Common myeloid progenitor, CD34-positive (primary cell): ENCODE measurements around the gene MEF2C.
"Not testable (repeated sequence)": the region's sequence is repeated elsewhere in the genome, so short reads cannot be mapped to it uniquely, and the experiment has no call there.

Experiments used
- CTCF ChIA-PET: fragments of 350-600 bp; sonication (Branson Sonifier 250); formaldehyde crosslinking; loops from one replicate; lab custom pipeline; 2021; ENCODE audit warnings: antibody characterized with exemption; lab: Charles Lee
- POLR2A ChIA-PET: fragments of 350-600 bp; sonication (Branson Sonifier 250); formaldehyde crosslinking; loops from one replicate; lab custom pipeline; 2021; ENCODE audit warnings: antibody characterized with exemption; lab: Charles Lee
- DNase-seq, 3 donors: peaks; one replicate each; pipeline versions ENCODE4 v3.0.0 to v3.0.0-alpha.2; 2013
- H3K27ac ChIP-seq, 2 experiments: 1 replicate in 1 of 2; 2 replicates in 1 of 2; pipeline ENCODE4 v1.7.0; 2013; ENCODE audit warnings: inconsistent platforms in 2 of 2, low read length in 2 of 2, mild to moderate bottlenecking in 2 of 2, low read depth in 1 of 2, moderate library complexity in 1 of 2; ENCODE audit not compliant: severe bottlenecking in 2 of 2, insufficient read depth in 1 of 2, poor library complexity in 1 of 2
- H3K27me3 ChIP-seq, 5 experiments: replicated peaks in 2 of 5; 1 replicate in 3 of 5; 2 replicates in 2 of 5; pipeline versions ENCODE4 v1.6.1 to v1.7.0; 2013; ENCODE audit warnings: low read length in 4 of 5, mild to moderate bottlenecking in 2 of 5, moderate library complexity in 2 of 5, inconsistent platforms in 1 of 5; ENCODE audit not compliant: insufficient read depth in 5 of 5, control insufficient read depth in 4 of 5
- H3K36me3 ChIP-seq, 4 experiments: 1 replicate in 2 of 4; 2 replicates in 2 of 4; pipeline versions ENCODE4 v1.6.1 to v1.7.0; 2013; ENCODE audit warnings: low read length in 3 of 4, control low read depth in 1 of 4, mild to moderate bottlenecking in 1 of 4; ENCODE audit not compliant: control insufficient read depth in 4 of 4, insufficient read depth in 4 of 4
- H3K4me1 ChIP-seq, 4 experiments: 1 replicate in 3 of 4; 2 replicates in 1 of 4; pipeline versions ENCODE4 v1.6.1 to v1.7.1; 2013; ENCODE audit warnings: low read length in 3 of 4, mild to moderate bottlenecking in 3 of 4, control low read depth in 1 of 4, inconsistent platforms in 1 of 4, moderate library complexity in 1 of 4; ENCODE audit not compliant: control insufficient read depth in 4 of 4, insufficient read depth in 4 of 4; ENCODE audit errors: control extremely low read depth in 1 of 4
- H3K4me3 ChIP-seq, 7 experiments: 1 replicate in 4 of 7; 2 replicates in 3 of 7; pipeline versions ENCODE4 v1.5.1 to v1.7.0; 2013; ENCODE audit warnings: mild to moderate bottlenecking in 7 of 7, low read length in 6 of 7, moderate library complexity in 6 of 7, inconsistent platforms in 2 of 7, low read depth in 2 of 7, control low read depth in 1 of 7; ENCODE audit not compliant: insufficient read depth in 4 of 7, control insufficient read depth in 1 of 7; ENCODE audit errors: extremely low read depth in 1 of 7
- H3K9me3 ChIP-seq, 5 experiments: 1 replicate in 4 of 5; 2 replicates in 1 of 5; pipeline versions ENCODE4 v1.6.1 to v1.7.1; 2013; ENCODE audit warnings: low read length in 4 of 5, mild to moderate bottlenecking in 2 of 5, inconsistent platforms in 1 of 5, low read depth in 1 of 5, moderate library complexity in 1 of 5; ENCODE audit not compliant: control insufficient read depth in 4 of 5, insufficient read depth in 2 of 5; ENCODE audit errors: control extremely low read depth in 1 of 5
- WGBS: methylation state at CpG from one replicate; pipeline ENCODE4 v1.1.5; 2013; ENCODE audit not compliant: insufficient coverage; 5-methylcytosine and 5-hydroxymethylcytosine counted together

The MEF2C gene

DNA sequence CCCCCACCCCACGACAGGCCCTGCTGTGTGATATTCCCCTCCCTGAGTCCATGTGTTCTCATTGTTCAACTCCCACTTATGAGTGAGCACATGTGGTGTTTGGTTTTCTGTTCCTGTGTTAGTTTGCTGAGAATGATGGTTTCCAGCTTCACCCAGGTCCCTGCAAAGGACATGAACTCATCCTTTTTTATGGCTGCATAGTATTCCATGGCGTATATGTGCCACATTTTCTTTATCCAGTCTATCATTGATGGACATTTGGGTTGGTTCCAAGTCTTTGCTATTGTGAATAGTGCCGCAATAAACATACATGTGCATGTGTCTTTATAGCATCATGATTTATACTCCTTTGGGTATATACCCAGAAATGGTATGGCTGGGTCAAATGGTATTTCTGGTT is 89.2 kb downstream of the MEF2C start:
- peaks cover 6 to 18% (median 11%) of the 10 kb centered on the region in 4 experiments for H3K36me3 ChIP-seq
- POLR2A ChIA-PET, H3K27ac ChIP-seq, H3K4me1 ChIP-seq, DNase-seq, H3K27me3 ChIP-seq, H3K9me3 ChIP-seq, H3K4me3 ChIP-seq: not testable (repeated sequence)
- CTCF ChIA-PET = interaction anchor here (1.3 kb wide), 1 partner anchor 14 kb away, joined by 3 read pairs; no protein-coding TSS in a partner anchor
- WGBS = no CpG with 5 or more reads among the region's 3 CpGs

DNA sequence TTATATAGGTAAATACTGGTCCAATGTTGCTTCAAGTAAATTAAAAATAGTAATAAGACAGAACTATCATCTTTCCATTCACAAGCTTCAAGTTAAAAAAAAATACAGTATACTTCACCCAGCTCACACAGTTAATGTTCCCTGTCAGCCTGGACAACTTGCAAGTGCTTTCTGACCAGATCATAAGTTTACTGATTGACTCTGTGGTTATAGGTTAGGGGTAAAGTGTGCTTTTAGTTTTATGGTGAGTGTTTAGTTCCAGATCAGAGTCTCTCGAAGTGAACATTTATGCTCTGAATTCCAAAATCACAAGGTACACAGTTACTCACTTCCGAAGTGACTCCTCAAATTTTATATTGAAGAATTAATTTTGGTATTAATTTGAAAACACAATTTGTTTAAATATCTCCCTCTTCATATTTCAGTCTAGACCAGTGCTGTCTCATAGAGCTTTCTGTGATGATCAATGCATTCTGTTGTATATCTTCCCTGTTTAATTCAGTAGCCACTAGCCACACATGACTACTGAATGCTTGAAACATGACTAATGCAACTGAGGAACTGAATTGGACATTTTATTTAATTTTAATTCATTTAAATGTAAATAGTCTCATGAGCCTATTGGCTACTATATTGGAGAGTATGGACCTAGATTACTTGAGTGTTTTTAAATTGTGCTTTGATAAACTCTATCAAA is 90.7 kb downstream of the MEF2C start:
- POLR2A ChIA-PET = no interaction called here
- CTCF ChIA-PET = no interaction called here
- Histone ChIP-seq H3K36me3 (peaks cover 2 to 19% (median 9%) of the 10 kb centered on the region in 4 experiments), H3K27ac (no peak overlapping the region), H3K27me3 (no peaks in the 10 kb centered on the region), H3K4me3 (no peak overlapping the region), H3K4me1 (peaks cover 0 to 3% (median 0%) of the 10 kb centered on the region in 4 experiments), H3K9me3 (no peaks in the 10 kb centered on the region)
- DNase-seq = no peak
- WGBS = no CpG with 5 or more reads among the region's 2 CpGs

DNA sequence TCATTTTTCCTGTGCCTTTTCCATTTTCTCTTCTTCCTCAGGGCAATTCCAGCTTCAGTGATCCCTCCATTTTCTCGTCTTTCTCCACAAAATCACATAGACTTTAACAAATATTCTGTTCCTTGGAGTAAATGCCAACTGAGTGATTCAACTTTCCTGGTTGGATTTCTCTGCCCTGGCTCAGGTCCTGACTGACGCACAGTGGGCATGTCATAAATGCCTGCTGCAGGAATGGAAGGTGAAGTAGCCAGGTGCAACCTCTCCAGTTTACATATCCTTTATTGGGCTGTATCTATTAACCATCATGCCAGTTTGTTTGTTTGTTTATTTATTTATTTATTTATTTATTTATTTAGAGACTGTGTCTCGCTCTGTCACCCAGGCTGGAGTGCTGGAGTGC is 95.1 kb downstream of the MEF2C start:
- Histone ChIP-seq H3K9me3 (no peaks in the 10 kb centered on the region), H3K27me3 (no peaks in the 10 kb centered on the region), H3K4me1 (peaks cover 6 to 37% (median 17%) of the 10 kb centered on the region in 4 experiments), H3K27ac (no peak overlapping the region), H3K4me3 (no peak overlapping the region), H3K36me3 (peaks cover 2 to 14% (median 7%) of the 10 kb centered on the region in 4 experiments)
- no peak for DNase-seq
- POLR2A ChIA-PET = no interaction called here
- WGBS = 100% methylated on average over 2 of the region's 3 CpGs
- CTCF ChIA-PET = interaction anchor here (0.7 kb wide), 1 partner anchor 24 kb away, joined by 3 read pairs; no protein-coding TSS in a partner anchor

DNA sequence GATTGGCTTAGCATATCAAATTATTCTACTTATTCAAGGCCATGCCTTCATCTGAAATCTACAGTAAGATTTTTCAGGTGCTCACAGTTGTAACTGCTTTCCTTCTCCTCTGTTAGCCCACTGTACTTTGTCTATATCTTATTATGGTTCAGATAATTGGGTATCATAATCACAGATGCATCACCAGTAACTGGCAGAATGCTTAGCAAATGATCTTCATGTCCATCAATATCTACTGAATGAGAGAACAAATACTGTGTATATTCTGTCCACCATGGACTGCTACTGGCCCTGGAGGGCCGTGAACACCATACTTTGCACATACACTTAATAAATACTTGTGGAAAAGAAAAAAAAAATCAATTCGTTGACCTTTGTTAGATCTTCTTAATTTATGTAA is 96.2 kb downstream of the MEF2C start:
- Histone ChIP-seq H3K36me3 (peaks cover 2 to 16% (median 7%) of the 10 kb centered on the region in 4 experiments), H3K4me3 (no peak overlapping the region), H3K4me1 (peaks cover 14 to 47% (median 22%) of the 10 kb centered on the region in 4 experiments), H3K27ac (peak overlapping the region in 1 of 2 experiments; percentile 90), H3K27me3 (no peaks in the 10 kb centered on the region), H3K9me3 (no peaks in the 10 kb centered on the region)
- POLR2A ChIA-PET = no interaction called here
- CTCF ChIA-PET = interaction anchor here (0.6 to 1.8 kb wide), 4 partner anchors 10 to 58 kb away, joined by 3 to 5 read pairs (median 3); no protein-coding TSS in a partner anchor
- DNase-seq = no peak
- WGBS = no CpG with 5 or more reads among the region's 2 CpGs

DNA sequence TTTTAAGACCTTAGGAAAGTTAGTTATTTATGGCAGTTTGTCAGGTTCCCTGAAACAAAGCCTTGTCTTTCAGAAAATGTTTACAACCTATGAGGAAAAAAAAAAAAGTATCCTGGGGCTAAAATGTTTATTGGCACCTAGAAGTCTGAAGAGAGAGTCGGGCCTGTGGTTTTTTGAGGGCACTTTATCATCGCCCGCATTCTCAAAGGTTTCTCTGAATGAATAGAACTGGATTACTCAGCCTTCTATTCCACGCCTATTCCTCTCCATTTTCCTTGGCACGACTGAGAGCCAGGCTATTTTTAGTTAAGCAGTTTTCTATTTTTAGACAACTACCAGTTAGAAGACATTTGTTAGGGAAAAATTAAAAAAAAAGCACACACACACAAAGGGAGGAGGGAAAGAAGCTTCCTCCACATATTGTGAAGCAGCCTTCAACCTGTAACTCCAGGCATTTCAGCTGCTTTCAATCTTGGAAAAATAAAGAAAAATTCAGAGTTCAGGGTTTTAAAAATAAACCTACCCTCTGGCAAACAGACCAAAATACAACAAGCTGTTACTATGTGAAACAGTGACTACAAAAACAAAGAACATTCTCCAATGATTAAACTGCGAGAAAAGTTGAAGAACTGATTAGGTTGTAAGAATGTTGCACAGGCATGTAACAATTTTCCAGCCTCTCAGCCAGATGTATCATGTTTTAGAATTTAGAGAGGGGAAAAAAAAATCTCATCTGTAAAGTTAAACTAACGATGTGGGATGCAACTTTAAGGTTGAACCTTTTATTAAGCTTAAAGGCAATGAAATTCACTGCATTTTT is 97.0 kb downstream of the MEF2C start:
- POLR2A ChIA-PET = no interaction called here
- H3K27me3 ChIP-seq = no peaks in the 10 kb centered on the region
- peaks cover 2 to 16% (median 6%) of the 10 kb centered on the region in 4 experiments for H3K36me3 ChIP-seq
- H3K9me3 ChIP-seq = no peaks in the 10 kb centered on the region
- peaks cover 14 to 50% (median 22%) of the 10 kb centered on the region in 4 experiments for H3K4me1 ChIP-seq
- peak; percentile 50 to 87 (median 78) for DNase-seq
- 20% methylated on average over 2 of the region's 7 CpGs for WGBS
- peak overlapping the region; percentile 75 to 90 for H3K27ac ChIP-seq
- peak overlapping the region in 6 of 7 experiments; percentile 11 to 61 (median 28) for H3K4me3 ChIP-seq
- CTCF ChIA-PET = interaction anchor here (0.8 to 1.8 kb wide), 5 partner anchors 33 to 85 kb away, joined by 3 to 6 read pairs (median 4); no protein-coding TSS in a partner anchor

DNA sequence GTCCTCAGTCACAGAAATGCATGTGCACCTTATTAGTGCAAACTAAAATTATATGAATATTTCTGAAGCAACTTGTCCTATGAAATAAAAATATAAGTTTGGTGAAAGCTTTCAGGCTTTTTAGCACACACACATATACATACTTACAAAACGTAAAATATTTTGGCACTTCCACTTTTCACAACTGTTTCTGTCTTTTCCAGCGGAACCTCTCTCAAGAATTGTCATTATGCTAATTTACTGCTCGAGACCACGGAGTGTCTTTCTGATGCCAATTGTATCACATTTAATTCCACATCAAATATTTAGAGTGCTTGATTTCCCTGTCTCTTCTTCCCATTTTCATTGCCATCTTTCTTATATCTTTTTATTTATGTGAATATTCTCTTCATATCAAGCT is 100.4 kb downstream of the MEF2C start:
- peak in 2 of 3 donors; percentile 59 to 69 for DNase-seq
- 12% methylated on average over 4 of the region's 4 CpGs for WGBS
- Histone ChIP-seq H3K9me3 (no peaks in the 10 kb centered on the region), H3K27me3 (no peaks in the 10 kb centered on the region), H3K4me1 (peaks cover 17 to 71% (median 26%) of the 10 kb centered on the region in 4 experiments), H3K4me3 (peak overlapping the region in 1 of 7 experiments; percentile 45), H3K36me3 (peaks cover 0 to 8% (median 0%) of the 10 kb centered on the region in 4 experiments), H3K27ac (peak overlapping the region in 1 of 2 experiments; percentile 43)
- POLR2A ChIA-PET = interaction anchor here (1.2 kb wide), 1 partner anchor 47 kb away, joined by 3 read pairs; no protein-coding TSS in a partner anchor
- CTCF ChIA-PET = interaction anchor here (1.5 kb wide), 1 partner anchor 37 kb away, joined by 3 read pairs; no protein-coding TSS in a partner anchor
